GM23338 (cell line): ENCODE data around the gene NPSR1. TPM values are rescaled to one million over a fixed set of nuclear protein-coding genes. Genes with fewer than 3 reads are reported as not detected.

Experiments
- ATAC-seq: fragments of 200-7000 bp; cut with Tn5 transposase; 3 replicates; pipeline ENCODE4 v1.9.1; 2020
- DNase-seq: peaks from one replicate; pipeline ENCODE4 v3.0.0-alpha.2; 2015; ENCODE audit warnings: low spot score
- H2AFZ ChIP-seq: fragments of 200-600 bp; sonication (generic); 2 replicates; pipeline ENCODE4 v1.8.0; 2016; ENCODE audit warnings: antibody characterized with exemption, mild to moderate bottlenecking, moderate library complexity
- H3F3A ChIP-seq: fragments of 200-600 bp; sonication (generic); replicated peaks from 2 replicates; pipeline ENCODE4 v1.8.0; 2017; ENCODE audit warnings: antibody characterized with exemption, mixed run types, low read depth
- H3K27ac ChIP-seq: fragments of 200-600 bp; sonication (generic); 2 replicates; pipeline ENCODE4 v1.6.1; 2016; ENCODE audit warnings: low read depth
- H3K27me3 ChIP-seq: fragments of 200-600 bp; sonication (generic); 2 replicates; pipeline ENCODE4 v1.8.0; 2016; ENCODE audit warnings: mild to moderate bottlenecking, mixed run types, moderate library complexity; ENCODE audit not compliant: insufficient read depth
- H3K36me3 ChIP-seq: fragments of 200-600 bp; sonication (generic); 2 replicates; pipeline ENCODE4 v1.8.0; 2016; ENCODE audit warnings: mild to moderate bottlenecking; ENCODE audit not compliant: insufficient read depth
- H3K4me1 ChIP-seq: fragments of 200-600 bp; sonication (generic); 2 replicates; pipeline ENCODE4 v1.8.0; 2016; ENCODE audit warnings: mild to moderate bottlenecking, moderate library complexity; ENCODE audit not compliant: insufficient read depth
- H3K4me2 ChIP-seq: fragments of 200-600 bp; sonication (generic); 2 replicates; pipeline ENCODE4 v1.7.1; 2017; ENCODE audit warnings: mixed run types
- H3K4me3 ChIP-seq: fragments of 200-600 bp; sonication (generic); 2 replicates; pipeline ENCODE4 v1.6.1; 2016; ENCODE audit warnings: mixed run types
- H3K79me2 ChIP-seq: fragments of 200-600 bp; sonication (generic); replicated peaks from 2 replicates; pipeline ENCODE4 v1.8.0; 2017; ENCODE audit warnings: mild to moderate bottlenecking; ENCODE audit not compliant: insufficient read depth
- H3K9me2 ChIP-seq: fragments of 200-600 bp; sonication (generic); 2 replicates; pipeline ENCODE4 v1.8.0; 2017; ENCODE audit not compliant: insufficient read depth
- H4K20me1 ChIP-seq: fragments of 200-600 bp; sonication (generic); replicated peaks from 2 replicates; pipeline ENCODE4 v1.8.0; 2017; ENCODE audit warnings: mild to moderate bottlenecking; ENCODE audit not compliant: insufficient read depth
- H3K27ac Mint-ChIP-seq: 2 replicates; pipeline ENCODE4 v1.8.0; 2020; ENCODE audit warnings: inconsistent platforms, mild to moderate bottlenecking, moderate library complexity, mixed read lengths
- H3K27me3 Mint-ChIP-seq: 3 replicates; pipeline ENCODE4 v1.8.0; 2022; ENCODE audit warnings: low read depth, mild to moderate bottlenecking, moderate library complexity, mixed read lengths, inconsistent platforms; ENCODE audit not compliant: insufficient read depth, poor library complexity
- H3K36me3 Mint-ChIP-seq: 3 replicates; pipeline ENCODE4 v1.8.0; 2021; ENCODE audit warnings: low read depth, mild to moderate bottlenecking, inconsistent platforms, moderate library complexity, mixed read lengths
- H3K4me1 Mint-ChIP-seq: 3 replicates; pipeline ENCODE4 v1.8.0; 2020; ENCODE audit warnings: mild to moderate bottlenecking, inconsistent platforms, mixed read lengths
- H3K4me3 Mint-ChIP-seq: 3 replicates; pipeline ENCODE4 v1.8.0; 2021; ENCODE audit warnings: moderate library complexity, mild to moderate bottlenecking, inconsistent platforms, mixed read lengths
- H3K9me3 Mint-ChIP-seq: 3 replicates; pipeline ENCODE4 v1.8.0; 2020; ENCODE audit warnings: moderate library complexity, mild to moderate bottlenecking, inconsistent platforms, mixed read lengths
- CREB1 ChIP-seq: fragments of 250-450 bp; sonication (Bioruptor Pico); IDR thresholded peaks from 2 replicates; pipeline ENCODE4 v1.5.0; 2020; ENCODE audit warnings: low read depth, mild to moderate bottlenecking, moderate library complexity
- EZH2 ChIP-seq: fragments of 200-600 bp; sonication (generic); IDR thresholded peaks from one replicate; pipeline ENCODE4 v1.8.0; 2017; ENCODE audit warnings: antibody characterized with exemption, mild to moderate bottlenecking, low read depth; ENCODE audit not compliant: unreplicated experiment
- EZH2phosphoT487 ChIP-seq: fragments of 200-600 bp; sonication (generic); IDR thresholded peaks from one replicate; pipeline ENCODE4 v1.8.1; 2018; ENCODE audit warnings: antibody characterized with exemption; ENCODE audit not compliant: unreplicated experiment
- JUNB ChIP-seq: IDR thresholded peaks from one replicate; pipeline ENCODE4 v1.6.1; 2016; ENCODE audit warnings: antibody characterized with exemption; ENCODE audit not compliant: unreplicated experiment
- NANOG ChIP-seq: IDR thresholded peaks from 2 replicates; pipeline ENCODE4 v1.6.1; 2016; ENCODE audit warnings: antibody characterized with exemption, borderline replicate concordance
- POLR2AphosphoS5 ChIP-seq: IDR thresholded peaks from 2 replicates; pipeline ENCODE4 v1.6.1; 2016; ENCODE audit warnings: antibody characterized with exemption, low read depth
- STAT1 ChIP-seq: IDR thresholded peaks from one replicate; pipeline ENCODE4 v1.6.1; 2016; ENCODE audit warnings: antibody characterized with exemption; ENCODE audit not compliant: unreplicated experiment
- ZNF114 ChIP-seq: fragments of 250-450 bp; sonication (Bioruptor Pico); IDR thresholded peaks from 2 replicates; pipeline ENCODE4 v1.5.0; 2020; ENCODE audit warnings: mild to moderate bottlenecking, moderate library complexity
- ZNF331 ChIP-seq: fragments of 250-450 bp; sonication (Bioruptor Pico); IDR thresholded peaks from 2 replicates; pipeline ENCODE4 v1.5.0; 2020; ENCODE audit warnings: low read depth, mild to moderate bottlenecking, moderate library complexity
- polyA plus RNA-seq: library from polyadenylated mRNA; unstranded; fragments of >200 nt; fragmentation: Nextera tagmentation; extraction: Ambion mirVana; gene quantifications from 2 replicates; pipeline ENCODE4 v1.2.1, GENCODE V29; 2016
- total RNA-seq: library from RNA; depleted of rRNA; stranded (reverse); fragments of >200 nt; shearing (Covaris generic); gene quantifications from 2 replicates; pipeline ENCODE4 v1.2.3, GENCODE V29; 2014
- TF ChIP-seq, protein P1 (sequence below): IDR thresholded peaks from one replicate; pipeline ENCODE4 v1.6.1; 2018; ENCODE audit warnings: antibody characterized with exemption; ENCODE audit not compliant: unreplicated experiment
- TF ChIP-seq, protein P2 (sequence below): IDR thresholded peaks from 2 replicates; pipeline ENCODE4 v1.6.1; 2016; ENCODE audit warnings: antibody characterized with exemption

NPSR1 gene
- total and polyA plus RNA-seq, 2 experiments from 2014 or later, result not detected

DNA sequence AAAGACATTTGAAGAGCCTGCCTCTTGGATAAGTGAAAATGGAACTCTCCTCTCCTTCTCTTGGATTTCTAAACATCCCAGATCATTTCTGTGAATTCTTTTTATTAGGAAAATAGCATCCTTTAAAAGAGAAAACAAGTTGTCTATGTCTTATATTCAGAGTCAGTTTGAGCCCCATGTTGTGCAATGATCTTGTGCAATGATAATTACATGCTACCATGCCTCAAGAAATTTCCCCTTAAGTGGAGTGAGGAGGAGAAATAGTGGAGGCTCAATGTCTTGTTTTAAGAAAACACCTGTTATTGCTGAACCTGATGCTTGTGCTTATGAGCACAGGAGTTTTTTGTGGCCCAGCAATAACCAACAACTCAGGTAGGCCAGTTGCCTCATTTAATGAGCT, 103.6 kb downstream of the NPSR1 start (continued):
- TF ChIP-seq, protein P1, sequence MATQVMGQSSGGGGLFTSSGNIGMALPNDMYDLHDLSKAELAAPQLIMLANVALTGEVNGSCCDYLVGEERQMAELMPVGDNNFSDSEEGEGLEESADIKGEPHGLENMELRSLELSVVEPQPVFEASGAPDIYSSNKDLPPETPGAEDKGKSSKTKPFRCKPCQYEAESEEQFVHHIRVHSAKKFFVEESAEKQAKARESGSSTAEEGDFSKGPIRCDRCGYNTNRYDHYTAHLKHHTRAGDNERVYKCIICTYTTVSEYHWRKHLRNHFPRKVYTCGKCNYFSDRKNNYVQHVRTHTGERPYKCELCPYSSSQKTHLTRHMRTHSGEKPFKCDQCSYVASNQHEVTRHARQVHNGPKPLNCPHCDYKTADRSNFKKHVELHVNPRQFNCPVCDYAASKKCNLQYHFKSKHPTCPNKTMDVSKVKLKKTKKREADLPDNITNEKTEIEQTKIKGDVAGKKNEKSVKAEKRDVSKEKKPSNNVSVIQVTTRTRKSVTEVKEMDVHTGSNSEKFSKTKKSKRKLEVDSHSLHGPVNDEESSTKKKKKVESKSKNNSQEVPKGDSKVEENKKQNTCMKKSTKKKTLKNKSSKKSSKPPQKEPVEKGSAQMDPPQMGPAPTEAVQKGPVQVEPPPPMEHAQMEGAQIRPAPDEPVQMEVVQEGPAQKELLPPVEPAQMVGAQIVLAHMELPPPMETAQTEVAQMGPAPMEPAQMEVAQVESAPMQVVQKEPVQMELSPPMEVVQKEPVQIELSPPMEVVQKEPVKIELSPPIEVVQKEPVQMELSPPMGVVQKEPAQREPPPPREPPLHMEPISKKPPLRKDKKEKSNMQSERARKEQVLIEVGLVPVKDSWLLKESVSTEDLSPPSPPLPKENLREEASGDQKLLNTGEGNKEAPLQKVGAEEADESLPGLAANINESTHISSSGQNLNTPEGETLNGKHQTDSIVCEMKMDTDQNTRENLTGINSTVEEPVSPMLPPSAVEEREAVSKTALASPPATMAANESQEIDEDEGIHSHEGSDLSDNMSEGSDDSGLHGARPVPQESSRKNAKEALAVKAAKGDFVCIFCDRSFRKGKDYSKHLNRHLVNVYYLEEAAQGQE, result no peak
- TF ChIP-seq CREB1 (CRISPR knock-in tag) (no peak), JUNB (no peak)

DNA sequence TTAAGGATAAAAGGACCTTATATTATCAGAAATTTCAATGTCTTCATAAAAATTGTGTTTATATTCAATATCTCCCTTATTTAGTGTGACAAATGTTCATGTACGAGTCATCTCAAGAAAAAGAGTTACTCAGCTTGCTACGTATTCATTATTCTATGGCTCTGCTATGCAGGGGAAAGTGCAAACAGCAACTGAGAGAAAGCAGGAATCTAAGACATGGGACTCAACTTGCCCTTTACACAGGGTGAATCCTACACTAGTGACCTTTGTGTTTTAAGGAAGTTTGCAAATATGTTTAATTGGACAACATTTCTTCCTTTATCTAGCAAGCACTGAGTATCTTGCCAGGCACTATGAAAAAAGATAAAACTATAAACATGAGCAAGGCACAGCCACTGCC, 104.7 kb downstream of the NPSR1 start:
- Histone ChIP-seq H3K36me3 (no peaks in the 10 kb centered on the region), H4K20me1 (no peaks in the 10 kb centered on the region), H3K4me3 (no peak overlapping the region), H2AFZ (no peak overlapping the region), H3K27ac (no peak overlapping the region), H3F3A (no peaks in the 10 kb centered on the region), H3K27me3 (no peaks in the 10 kb centered on the region), H3K4me1 (no peaks in the 10 kb centered on the region), H3K9me2 (no peaks in the 10 kb centered on the region), H3K79me2 (no peaks in the 10 kb centered on the region), H3K4me2 (no peak overlapping the region)
- TF ChIP-seq NANOG, result no peak
- TF ChIP-seq, protein P1, result no peak
- no peak for TF ChIP-seq EZH2phosphoT487
- TF ChIP-seq, protein P2, sequence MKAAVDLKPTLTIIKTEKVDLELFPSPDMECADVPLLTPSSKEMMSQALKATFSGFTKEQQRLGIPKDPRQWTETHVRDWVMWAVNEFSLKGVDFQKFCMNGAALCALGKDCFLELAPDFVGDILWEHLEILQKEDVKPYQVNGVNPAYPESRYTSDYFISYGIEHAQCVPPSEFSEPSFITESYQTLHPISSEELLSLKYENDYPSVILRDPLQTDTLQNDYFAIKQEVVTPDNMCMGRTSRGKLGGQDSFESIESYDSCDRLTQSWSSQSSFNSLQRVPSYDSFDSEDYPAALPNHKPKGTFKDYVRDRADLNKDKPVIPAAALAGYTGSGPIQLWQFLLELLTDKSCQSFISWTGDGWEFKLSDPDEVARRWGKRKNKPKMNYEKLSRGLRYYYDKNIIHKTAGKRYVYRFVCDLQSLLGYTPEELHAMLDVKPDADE, result no peak
- no peak for TF ChIP-seq JUNB
- TF ChIP-seq POLR2AphosphoS5, result no peak
- no peak for TF ChIP-seq ZNF114 (CRISPR knock-in tag)
- TF ChIP-seq STAT1, result no peak
- TF ChIP-seq ZNF331 (CRISPR knock-in tag), result no peak
- TF ChIP-seq EZH2, result no peak
- Mint-ChIP-seq H3K4me3 (no peak overlapping the region), H3K27me3 (no peaks in the 10 kb centered on the region), H3K27ac (no peak overlapping the region), H3K4me1 (no peaks in the 10 kb centered on the region), H3K36me3 (no peaks in the 10 kb centered on the region), H3K9me3 (no peaks in the 10 kb centered on the region)
- ATAC-seq, result no peak
- no peak for DNase-seq
